ENCODE results near the gene HAX1.

- TF ChIP-seq EZH2 (optimal IDR thresholded peaks at IDR 0.05; ENCODE audit: low read depth, low read length) = no peak
- TF ChIP-seq, protein P1, sequence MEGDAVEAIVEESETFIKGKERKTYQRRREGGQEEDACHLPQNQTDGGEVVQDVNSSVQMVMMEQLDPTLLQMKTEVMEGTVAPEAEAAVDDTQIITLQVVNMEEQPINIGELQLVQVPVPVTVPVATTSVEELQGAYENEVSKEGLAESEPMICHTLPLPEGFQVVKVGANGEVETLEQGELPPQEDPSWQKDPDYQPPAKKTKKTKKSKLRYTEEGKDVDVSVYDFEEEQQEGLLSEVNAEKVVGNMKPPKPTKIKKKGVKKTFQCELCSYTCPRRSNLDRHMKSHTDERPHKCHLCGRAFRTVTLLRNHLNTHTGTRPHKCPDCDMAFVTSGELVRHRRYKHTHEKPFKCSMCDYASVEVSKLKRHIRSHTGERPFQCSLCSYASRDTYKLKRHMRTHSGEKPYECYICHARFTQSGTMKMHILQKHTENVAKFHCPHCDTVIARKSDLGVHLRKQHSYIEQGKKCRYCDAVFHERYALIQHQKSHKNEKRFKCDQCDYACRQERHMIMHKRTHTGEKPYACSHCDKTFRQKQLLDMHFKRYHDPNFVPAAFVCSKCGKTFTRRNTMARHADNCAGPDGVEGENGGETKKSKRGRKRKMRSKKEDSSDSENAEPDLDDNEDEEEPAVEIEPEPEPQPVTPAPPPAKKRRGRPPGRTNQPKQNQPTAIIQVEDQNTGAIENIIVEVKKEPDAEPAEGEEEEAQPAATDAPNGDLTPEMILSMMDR (IDR thresholded peaks at IDR 0.05; ENCODE audit: low read length) = no peak
- TF ChIP-seq EZH2phosphoT487 (IDR thresholded peaks at IDR 0.05; ENCODE audit: low read length) = no peak
Observed at GRCh38 chr1:154270833-154271232, 1.6 kb upstream of the HAX1 start.

Measured in MM.1S (cell line).